ENCODE data around the gene B4GALNT4. TPM values are rescaled to one million over a fixed set of nuclear protein-coding genes. Genes with fewer than 3 reads are reported as not detected.

The B4GALNT4 gene
- polyA plus RNA-seq, 1 donor: 24.0 TPM

DNA sequence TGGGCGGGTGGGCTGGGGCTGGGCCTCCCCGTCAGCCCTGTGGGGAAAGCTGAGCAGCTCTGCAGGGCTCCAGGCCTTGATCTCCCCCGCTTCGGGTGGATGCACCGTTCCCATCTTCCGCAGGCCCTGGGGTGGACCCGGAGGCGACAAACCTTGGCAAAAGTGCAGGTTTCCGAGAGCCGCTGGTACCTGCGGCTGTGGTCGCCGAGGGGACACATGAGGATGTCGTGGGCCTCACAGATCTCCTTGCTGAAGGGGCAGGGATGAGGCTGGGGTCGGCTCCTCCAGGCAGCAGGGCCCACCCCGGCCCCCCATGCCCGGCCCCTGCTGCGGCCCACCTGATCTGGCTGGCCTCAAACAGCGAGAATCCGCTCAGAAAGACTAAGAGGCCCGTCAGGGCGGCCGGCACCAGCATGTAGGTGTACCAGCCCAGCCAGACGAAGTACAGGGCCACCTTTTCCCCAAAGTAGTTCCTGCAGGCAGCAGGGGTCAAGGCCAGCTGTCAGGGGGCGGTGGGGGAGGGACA, 60.7 kb downstream of the B4GALNT4 start:
- Histone ChIP-seq H3K27me3 (ENCODE audit: control insufficient read depth, insufficient read depth, low read length) (no peaks in the 10 kb centered on the region), H3K27ac (ENCODE audit: low read length) (no peak overlapping the region), H3K4me1 (ENCODE audit: control insufficient read depth, insufficient read depth, low read length) (no peaks in the 10 kb centered on the region), H3K9me3 (ENCODE audit: control insufficient read depth, low read depth, low read length) (peaks cover 9% of the 10 kb centered on the region), H3K36me3 (ENCODE audit: control insufficient read depth, insufficient read depth, low read length) (peaks cover 49% of the 10 kb centered on the region), H3K4me3 (ENCODE audit: low read length) (no peak overlapping the region)
- no peak for DNase-seq
- WGBS (ENCODE audit: insufficient coverage, low lambda C conversion rate): no CpG with 5 or more reads among the region's 25 CpGs

Other genes with a start within 250 kb of the B4GALNT4 start
- gene SCGB1C1, start 176.4 kb upstream of the B4GALNT4 start, polyA plus RNA-seq: not detected
- gene BET1L, start 162.1 kb upstream of the B4GALNT4 start, polyA plus RNA-seq: 51.2 TPM
- gene RIC8A, start 161.8 kb upstream of the B4GALNT4 start, polyA plus RNA-seq: 64.2 TPM
- 44.8 TPM for gene SIRT3, start 133.2 kb upstream of the B4GALNT4 start, polyA plus RNA-seq
- gene PSMD13, start 132.5 kb upstream of the B4GALNT4 start, polyA plus RNA-seq: 107 TPM
- gene NLRP6, start 91.1 kb upstream of the B4GALNT4 start, polyA plus RNA-seq: 37.4 TPM
- gene PGGHG, start 80.4 kb upstream of the B4GALNT4 start, polyA plus RNA-seq: 53.8 TPM
- gene IFITM5, start 70.0 kb upstream of the B4GALNT4 start, polyA plus RNA-seq: 0.10 TPM
- 51.7 TPM for gene IFITM2, start 61.7 kb upstream of the B4GALNT4 start, polyA plus RNA-seq
- gene IFITM1, start 55.5 kb upstream of the B4GALNT4 start, polyA plus RNA-seq: 137 TPM
- gene IFITM3, start 48.6 kb upstream of the B4GALNT4 start, polyA plus RNA-seq: 250 TPM
- 71.6 TPM for gene PKP3, start 24.7 kb downstream of the B4GALNT4 start, polyA plus RNA-seq
- gene SIGIRR, start 45.5 kb downstream of the B4GALNT4 start, polyA plus RNA-seq: 84.9 TPM
- gene ANO9, start 72.5 kb downstream of the B4GALNT4 start, polyA plus RNA-seq: 169 TPM
- gene PTDSS2, start 80.8 kb downstream of the B4GALNT4 start, polyA plus RNA-seq: 21.1 TPM
- 85.4 TPM for gene RNH1, start 137.7 kb downstream of the B4GALNT4 start, polyA plus RNA-seq
- gene HRAS, start 166.1 kb downstream of the B4GALNT4 start, polyA plus RNA-seq: 28.3 TPM
- gene LRRC56, start 168.0 kb downstream of the B4GALNT4 start, polyA plus RNA-seq: 2.4 TPM
- 4.6 TPM for gene LMNTD2, start 191.2 kb downstream of the B4GALNT4 start, polyA plus RNA-seq
- gene RASSF7, start 191.5 kb downstream of the B4GALNT4 start, polyA plus RNA-seq: 45.4 TPM
- 40.5 TPM for gene PHRF1, start 207.0 kb downstream of the B4GALNT4 start, polyA plus RNA-seq
- gene IRF7, start 246.5 kb downstream of the B4GALNT4 start, polyA plus RNA-seq: 16.7 TPM

Measured in large intestine (tissue), 3 donors.